ENCODE data around the gene LRP1B. TPM values are rescaled to one million over a fixed set of nuclear protein-coding genes. Genes with fewer than 3 reads are reported as not detected.

Gene LRP1B
- polyA plus RNA-seq, 1 of the 3 experiments (the other 2 are of a cell fraction), result 0.28 TPM

GRCh38 chr2:141967503-141967902, 163.3 kb downstream of the LRP1B start (continued):
- TF ChIP-seq FOXJ3 (CRISPR knock-in tag; IDR thresholded peaks at IDR 0.05) (no peak), MEF2A (IDR thresholded peaks at IDR 0.05; ENCODE audit: borderline replicate concordance, low read depth) (no peak), SIN3A (IDR thresholded peaks at IDR 0.05; ENCODE audit: borderline replicate concordance, low read depth, low read length) (no peak), CTCF (IDR thresholded peaks at IDR 0.05) (no peak)
- TF ChIP-seq, protein P1, sequence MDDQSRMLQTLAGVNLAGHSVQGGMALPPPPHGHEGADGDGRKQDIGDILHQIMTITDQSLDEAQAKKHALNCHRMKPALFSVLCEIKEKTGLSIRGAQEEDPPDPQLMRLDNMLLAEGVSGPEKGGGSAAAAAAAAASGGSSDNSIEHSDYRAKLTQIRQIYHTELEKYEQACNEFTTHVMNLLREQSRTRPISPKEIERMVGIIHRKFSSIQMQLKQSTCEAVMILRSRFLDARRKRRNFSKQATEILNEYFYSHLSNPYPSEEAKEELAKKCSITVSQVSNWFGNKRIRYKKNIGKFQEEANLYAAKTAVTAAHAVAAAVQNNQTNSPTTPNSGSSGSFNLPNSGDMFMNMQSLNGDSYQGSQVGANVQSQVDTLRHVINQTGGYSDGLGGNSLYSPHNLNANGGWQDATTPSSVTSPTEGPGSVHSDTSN (IDR thresholded peaks at IDR 0.05), result no peak

DNA sequence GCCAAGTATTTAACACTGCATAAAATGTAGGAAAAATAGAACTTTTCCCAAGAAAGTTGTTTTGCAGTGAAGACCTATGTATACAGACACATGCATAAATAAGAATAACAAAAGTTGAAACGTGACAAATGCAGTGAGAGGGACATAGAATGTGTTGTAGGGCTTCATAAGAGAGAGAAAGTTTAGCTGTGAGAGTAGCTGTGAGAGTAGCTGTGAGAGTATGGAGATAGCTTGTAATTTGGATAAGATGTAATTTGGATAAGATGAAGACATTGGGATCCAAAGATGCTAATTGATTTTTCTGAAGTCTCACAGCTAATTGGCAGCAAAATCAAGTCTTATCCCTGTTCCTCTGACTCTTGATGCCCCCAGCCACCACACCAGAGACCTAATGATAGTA, 170.9 kb downstream of the LRP1B start:
- Histone ChIP-seq H3K4me1 (ENCODE audit: control insufficient read depth in 1 of 2, insufficient read depth in 2 of 2, low read depth in 1 of 2, low read length in 1 of 2) (no peaks in the 10 kb centered on the region; a peak in 1 of 4 replicates), H3K27me3 (ENCODE audit: insufficient read depth) (no peaks in the 10 kb centered on the region), H3K9me2 (no peaks in the 10 kb centered on the region), H3F3A (replicated peaks; ENCODE audit: insufficient read depth) (no peaks in the 10 kb centered on the region), H3K9ac (no peak overlapping the region), H3K36me3 (replicated peaks in 1 of 2; ENCODE audit: control insufficient read depth in 1 of 2, insufficient read depth in 2 of 2, low read length in 1 of 2) (no peaks in the 10 kb centered on the region), H3K4me2 (no peak overlapping the region), H2AFZ (ENCODE audit: low read depth) (no peak overlapping the region), H3K27ac (ENCODE audit: low read depth in 2 of 2, low read length in 1 of 2) (no peak overlapping the region), H3K4me3 (ENCODE audit: low read depth in 2 of 2, low read length in 1 of 2) (no peak overlapping the region), H3K79me2 (ENCODE audit: insufficient read depth) (no peaks in the 10 kb centered on the region), H3K9me3 (no peaks in the 10 kb centered on the region), H4K20me1 (ENCODE audit: insufficient read depth) (no peaks in the 10 kb centered on the region)
- POLR2A ChIA-PET, result no interaction called here
- TF ChIP-seq POLR2AphosphoS5 (IDR thresholded peaks at IDR 0.05; ENCODE audit: low read depth, low read length) (no peak), RFX5 (IDR thresholded peaks at IDR 0.05; ENCODE audit: low read length) (no peak), RXRA (IDR thresholded peaks at IDR 0.05; ENCODE audit: borderline replicate concordance, low read depth) (no peak), RCOR1 (IDR thresholded peaks at IDR 0.05; ENCODE audit: low read length) (no peak), CHD2 (IDR thresholded peaks at IDR 0.05; ENCODE audit: low read length, partially characterized antibody) (no peak), JUND (IDR thresholded peaks at IDR 0.05) (no peak), EZH2phosphoT487 (IDR thresholded peaks at IDR 0.05; ENCODE audit: borderline replicate concordance, low read depth) (no peak)
- TF ChIP-seq, protein P2, sequence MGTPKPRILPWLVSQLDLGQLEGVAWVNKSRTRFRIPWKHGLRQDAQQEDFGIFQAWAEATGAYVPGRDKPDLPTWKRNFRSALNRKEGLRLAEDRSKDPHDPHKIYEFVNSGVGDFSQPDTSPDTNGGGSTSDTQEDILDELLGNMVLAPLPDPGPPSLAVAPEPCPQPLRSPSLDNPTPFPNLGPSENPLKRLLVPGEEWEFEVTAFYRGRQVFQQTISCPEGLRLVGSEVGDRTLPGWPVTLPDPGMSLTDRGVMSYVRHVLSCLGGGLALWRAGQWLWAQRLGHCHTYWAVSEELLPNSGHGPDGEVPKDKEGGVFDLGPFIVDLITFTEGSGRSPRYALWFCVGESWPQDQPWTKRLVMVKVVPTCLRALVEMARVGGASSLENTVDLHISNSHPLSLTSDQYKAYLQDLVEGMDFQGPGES (IDR thresholded peaks at IDR 0.05; ENCODE audit: low read depth, low read length), result no peak
- TF ChIP-seq, protein P3, sequence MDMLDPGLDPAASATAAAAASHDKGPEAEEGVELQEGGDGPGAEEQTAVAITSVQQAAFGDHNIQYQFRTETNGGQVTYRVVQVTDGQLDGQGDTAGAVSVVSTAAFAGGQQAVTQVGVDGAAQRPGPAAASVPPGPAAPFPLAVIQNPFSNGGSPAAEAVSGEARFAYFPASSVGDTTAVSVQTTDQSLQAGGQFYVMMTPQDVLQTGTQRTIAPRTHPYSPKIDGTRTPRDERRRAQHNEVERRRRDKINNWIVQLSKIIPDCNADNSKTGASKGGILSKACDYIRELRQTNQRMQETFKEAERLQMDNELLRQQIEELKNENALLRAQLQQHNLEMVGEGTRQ (IDR thresholded peaks at IDR 0.05; ENCODE audit: borderline replicate concordance, low read depth, low read length), result no peak
- 13% methylated on average over 1 of the region's 1 CpG for WGBS (ENCODE audit: low lambda C conversion rate)
- no peak for DNase-seq
- CTCF ChIA-PET, result no interaction called here
